Stomach (tissue), 4 donors: ENCODE measurements around the gene LRIG1.

Experiments
- POLR2A ChIP-seq, 4 donors: fragments of 450-650 bp; IDR thresholded peaks; one replicate each; pipeline ENCODE4 v1.6.1; 2016; ENCODE audit warnings: antibody characterized with exemption in 4 of 4, control low read depth in 2 of 4, mild to moderate bottlenecking in 1 of 4, moderate library complexity in 1 of 4
- TF ChIP-seq, protein P1 (sequence below), 7 experiments: fragments of 450-650 bp in 4 of 7; fragments of 200-600 bp in 3 of 7; sonication (generic) in 3 of 7; IDR thresholded peaks; one replicate each; pipeline ENCODE4 v1.5.1; 2016 to 2019; ENCODE audit warnings: antibody characterized with exemption in 7 of 7, control low read depth in 2 of 7, mild to moderate bottlenecking in 1 of 7

DNA sequence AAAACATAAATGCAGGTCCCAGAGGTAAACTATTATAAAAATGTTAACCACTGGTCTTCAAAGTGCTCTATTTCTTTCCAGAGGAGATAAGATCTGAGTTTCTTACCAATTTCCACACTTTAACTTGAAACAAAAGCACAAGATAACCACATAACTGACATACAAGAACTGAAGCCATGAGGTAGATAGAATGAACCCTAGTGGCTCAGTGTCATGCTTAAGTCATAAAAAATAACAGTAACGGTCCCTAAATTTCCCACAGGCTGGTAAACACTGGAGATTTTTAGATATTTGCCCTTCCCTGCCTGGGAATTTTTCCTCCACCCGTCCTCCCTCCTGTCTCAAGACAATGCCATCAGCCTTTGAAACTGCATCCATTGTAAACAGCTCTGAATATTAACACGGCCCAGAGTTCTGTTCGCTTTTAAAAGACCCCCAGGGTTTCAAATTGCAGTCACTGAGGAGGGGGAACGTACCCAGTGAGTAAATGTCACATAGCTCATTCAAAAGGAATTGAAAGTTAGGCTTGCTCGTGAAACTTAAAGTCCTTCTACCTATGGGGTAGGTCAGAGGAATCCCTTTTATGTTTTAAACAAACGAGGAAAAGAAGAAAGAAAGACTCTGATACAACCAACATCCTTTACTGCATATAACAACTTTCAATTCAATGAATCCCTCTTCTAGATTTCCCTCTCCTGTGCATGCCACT, 5.7 kb downstream of the LRIG1 start:
- TF ChIP-seq, protein P1, sequence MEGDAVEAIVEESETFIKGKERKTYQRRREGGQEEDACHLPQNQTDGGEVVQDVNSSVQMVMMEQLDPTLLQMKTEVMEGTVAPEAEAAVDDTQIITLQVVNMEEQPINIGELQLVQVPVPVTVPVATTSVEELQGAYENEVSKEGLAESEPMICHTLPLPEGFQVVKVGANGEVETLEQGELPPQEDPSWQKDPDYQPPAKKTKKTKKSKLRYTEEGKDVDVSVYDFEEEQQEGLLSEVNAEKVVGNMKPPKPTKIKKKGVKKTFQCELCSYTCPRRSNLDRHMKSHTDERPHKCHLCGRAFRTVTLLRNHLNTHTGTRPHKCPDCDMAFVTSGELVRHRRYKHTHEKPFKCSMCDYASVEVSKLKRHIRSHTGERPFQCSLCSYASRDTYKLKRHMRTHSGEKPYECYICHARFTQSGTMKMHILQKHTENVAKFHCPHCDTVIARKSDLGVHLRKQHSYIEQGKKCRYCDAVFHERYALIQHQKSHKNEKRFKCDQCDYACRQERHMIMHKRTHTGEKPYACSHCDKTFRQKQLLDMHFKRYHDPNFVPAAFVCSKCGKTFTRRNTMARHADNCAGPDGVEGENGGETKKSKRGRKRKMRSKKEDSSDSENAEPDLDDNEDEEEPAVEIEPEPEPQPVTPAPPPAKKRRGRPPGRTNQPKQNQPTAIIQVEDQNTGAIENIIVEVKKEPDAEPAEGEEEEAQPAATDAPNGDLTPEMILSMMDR (IDR thresholded peaks at IDR 0.05) = no peak
- no peak for TF ChIP-seq POLR2A (IDR thresholded peaks at IDR 0.05)
